ENCODE measurements around the gene MARK3. TPM values are rescaled to one million over a fixed set of nuclear protein-coding genes. Genes with fewer than 3 reads are reported as not detected.

MARK3 gene
- total and polyA plus RNA-seq, 3 donors from 2014 or later, result 93.9 to 198 (median 172) TPM

DNA sequence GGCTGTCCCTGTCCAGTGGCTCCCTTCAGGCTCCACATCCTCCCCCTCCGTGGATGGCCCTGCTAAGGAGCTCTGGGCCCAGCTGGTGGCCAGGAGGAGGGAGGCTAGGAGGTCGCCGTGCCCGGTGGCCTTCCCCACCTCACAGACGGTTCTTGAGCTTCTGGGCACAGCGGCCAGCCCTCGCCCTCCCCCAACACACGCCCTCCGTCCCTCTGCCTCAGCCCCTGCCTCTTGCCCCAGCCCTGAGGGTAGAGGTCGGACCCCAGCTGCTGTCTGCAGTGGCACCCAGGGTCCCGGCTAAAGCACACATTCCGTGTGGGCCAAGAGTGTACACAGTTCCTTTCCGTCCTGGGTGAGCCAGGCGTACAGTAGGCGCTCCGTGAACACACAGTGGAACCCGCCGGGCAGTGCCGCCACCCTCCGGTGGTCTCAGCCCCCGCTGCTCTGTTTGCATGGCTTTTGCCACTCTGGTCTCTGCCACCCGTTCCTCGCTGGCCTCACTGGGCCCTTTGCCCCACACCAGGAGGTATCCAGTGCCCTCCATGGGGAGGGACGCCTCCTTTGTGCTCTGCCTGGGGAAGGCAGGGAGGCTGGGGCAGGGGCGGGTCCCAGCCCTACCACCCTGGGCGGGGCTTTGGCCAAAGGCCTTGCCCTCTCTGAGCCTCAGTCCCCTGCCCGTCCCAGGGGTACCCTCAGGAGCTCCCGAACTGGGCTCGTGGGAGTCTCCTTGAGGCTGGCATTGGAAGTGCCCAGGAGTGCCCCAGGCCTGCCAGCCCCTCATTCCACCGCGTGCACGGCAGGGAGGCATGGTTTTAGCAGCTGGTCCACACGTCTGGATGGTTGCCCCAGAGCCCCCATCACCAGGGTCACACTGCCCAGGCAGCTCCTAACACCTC is 156.7 kb downstream of the MARK3 start:
- Histone ChIP-seq H3K4me1 (peaks cover 77% of the 10 kb centered on the region), H3K36me3 (ENCODE audit: low read depth, missing control alignments) (no peaks in the 10 kb centered on the region), H3K4me3 (no peak overlapping the region), H3K27ac (peak overlapping the region; percentile 55 to 59), H3K9me3 (no peaks in the 10 kb centered on the region), H3K27me3 (no peaks in the 10 kb centered on the region)
- TF ChIP-seq, protein P1, sequence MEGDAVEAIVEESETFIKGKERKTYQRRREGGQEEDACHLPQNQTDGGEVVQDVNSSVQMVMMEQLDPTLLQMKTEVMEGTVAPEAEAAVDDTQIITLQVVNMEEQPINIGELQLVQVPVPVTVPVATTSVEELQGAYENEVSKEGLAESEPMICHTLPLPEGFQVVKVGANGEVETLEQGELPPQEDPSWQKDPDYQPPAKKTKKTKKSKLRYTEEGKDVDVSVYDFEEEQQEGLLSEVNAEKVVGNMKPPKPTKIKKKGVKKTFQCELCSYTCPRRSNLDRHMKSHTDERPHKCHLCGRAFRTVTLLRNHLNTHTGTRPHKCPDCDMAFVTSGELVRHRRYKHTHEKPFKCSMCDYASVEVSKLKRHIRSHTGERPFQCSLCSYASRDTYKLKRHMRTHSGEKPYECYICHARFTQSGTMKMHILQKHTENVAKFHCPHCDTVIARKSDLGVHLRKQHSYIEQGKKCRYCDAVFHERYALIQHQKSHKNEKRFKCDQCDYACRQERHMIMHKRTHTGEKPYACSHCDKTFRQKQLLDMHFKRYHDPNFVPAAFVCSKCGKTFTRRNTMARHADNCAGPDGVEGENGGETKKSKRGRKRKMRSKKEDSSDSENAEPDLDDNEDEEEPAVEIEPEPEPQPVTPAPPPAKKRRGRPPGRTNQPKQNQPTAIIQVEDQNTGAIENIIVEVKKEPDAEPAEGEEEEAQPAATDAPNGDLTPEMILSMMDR (IDR thresholded peaks at IDR 0.05), result no peak
- no peak for TF ChIP-seq POLR2A (IDR thresholded peaks at IDR 0.05)
- intact Hi-C loops (cut with DNase I; ENCODE audit: low total_unique reads), result no loop called here
- DNase-seq, result no peak
- WGBS, 2 donors, result 79 to 83% methylated on average over 23 to 33 of the region's 33 CpGs

DNA sequence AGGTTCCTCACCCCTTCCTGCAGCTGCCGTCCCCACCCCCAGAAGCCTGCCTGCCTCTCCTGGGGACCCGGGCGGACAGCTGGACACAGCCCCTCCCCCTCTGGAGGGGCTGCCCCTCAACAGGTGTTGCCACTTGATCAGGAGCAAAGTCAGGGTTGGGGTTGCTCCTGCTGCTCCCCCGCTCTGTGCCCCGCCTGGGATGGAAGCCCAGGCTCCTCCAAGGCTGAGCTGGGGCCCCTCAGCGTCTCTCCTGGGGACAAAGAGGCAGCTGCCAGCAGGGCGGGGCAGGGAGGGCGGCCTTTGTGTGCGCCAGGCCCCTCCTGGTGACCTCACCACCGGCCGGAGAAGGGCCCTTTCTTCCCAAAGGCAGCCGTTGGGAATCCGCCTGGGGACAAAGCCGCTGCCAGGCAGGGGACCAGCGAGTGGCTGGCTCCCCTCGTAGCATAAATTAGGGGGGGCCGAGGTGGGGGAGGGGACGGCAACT is 157.4 kb downstream of the MARK3 start:
- no peaks in the 10 kb centered on the region for H3K9me3 ChIP-seq
- peaks cover 73% of the 10 kb centered on the region for H3K4me1 ChIP-seq
- H3K27me3 ChIP-seq, result no peaks in the 10 kb centered on the region
- 17 to 27% methylated on average over 4 to 18 of the region's 18 CpGs for WGBS, 2 donors
- peak; percentile 61 for DNase-seq
- H3K27ac ChIP-seq, result peak overlapping the region in 1 of 2 donors; percentile 66
- intact Hi-C loops (cut with DNase I; ENCODE audit: low total_unique reads), result no loop called here
- H3K36me3 ChIP-seq (ENCODE audit: low read depth, missing control alignments), result no peaks in the 10 kb centered on the region
- TF ChIP-seq, protein P1 (IDR thresholded peaks at IDR 0.05), result no peak
- no peak for TF ChIP-seq POLR2A (IDR thresholded peaks at IDR 0.05)
- no peak overlapping the region for H3K4me3 ChIP-seq

DNA sequence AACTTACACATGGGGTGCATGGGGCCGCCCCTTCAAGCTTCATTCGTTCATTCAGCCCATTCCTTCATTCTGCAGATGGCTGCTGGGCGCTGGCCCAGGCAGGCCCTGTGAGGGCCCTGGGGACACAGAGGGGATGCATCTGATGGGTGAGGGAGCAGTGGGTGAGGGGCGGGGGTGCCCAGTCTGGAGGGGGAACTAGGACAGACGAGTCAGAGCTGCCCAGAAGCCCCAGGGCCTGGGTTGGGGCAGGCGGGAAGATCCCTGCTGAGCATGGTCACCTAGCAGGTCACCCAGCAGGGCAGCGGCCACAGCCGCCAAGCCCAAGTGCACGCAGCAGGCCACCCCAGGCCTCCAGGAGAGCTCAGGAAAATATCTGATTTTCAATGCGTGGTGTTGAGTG is 157.9 kb downstream of the MARK3 start:
- WGBS, 2 donors, result 71 to 74% methylated on average over 5 to 10 of the region's 10 CpGs

DNA sequence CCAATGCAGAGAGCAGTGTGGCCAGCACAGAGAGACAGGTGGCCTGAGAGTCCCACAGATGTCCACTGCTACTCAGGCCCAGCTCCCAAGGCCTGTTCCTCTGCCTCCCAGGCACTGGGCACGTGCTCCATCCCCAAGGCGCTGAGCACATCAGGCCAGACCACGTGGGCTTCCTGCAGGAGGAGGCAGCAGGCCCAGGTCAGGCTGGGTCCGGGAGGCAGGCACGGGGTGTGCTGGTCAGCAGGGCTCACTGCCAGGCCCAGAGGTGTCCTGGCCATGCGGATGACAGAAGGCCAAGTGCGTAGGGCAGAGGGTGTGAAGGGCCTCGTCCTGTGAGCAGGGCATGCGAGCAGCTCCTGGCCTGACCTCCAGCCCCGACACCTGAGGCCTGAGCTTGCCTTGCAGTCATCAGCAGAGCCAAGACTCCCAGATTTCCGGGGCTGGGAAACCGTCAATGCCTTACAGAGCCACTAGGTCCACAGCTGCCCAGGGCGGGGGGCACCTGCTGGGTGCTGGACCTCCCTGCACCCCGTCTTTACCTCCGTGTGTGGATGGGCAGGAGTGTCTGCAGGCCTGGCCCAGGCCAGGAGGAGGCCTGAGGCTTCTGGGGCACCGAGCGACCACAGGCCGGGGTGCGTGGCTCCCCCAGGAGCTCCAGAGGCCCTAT is 158.6 kb downstream of the MARK3 start:
- Histone ChIP-seq H3K27ac (peak overlapping the region in 1 of 2 donors; percentile 66), H3K36me3 (ENCODE audit: low read depth, missing control alignments) (no peaks in the 10 kb centered on the region), H3K4me3 (no peak overlapping the region), H3K27me3 (no peaks in the 10 kb centered on the region), H3K4me1 (peaks cover 61% of the 10 kb centered on the region), H3K9me3 (no peaks in the 10 kb centered on the region)
- DNase-seq, result peak; percentile 58
- TF ChIP-seq, protein P1 (IDR thresholded peaks at IDR 0.05), result no peak
- TF ChIP-seq POLR2A (IDR thresholded peaks at IDR 0.05), result no peak
- 43 to 48% methylated on average over 7 to 19 of the region's 19 CpGs for WGBS, 2 donors
- intact Hi-C loops (cut with DNase I; ENCODE audit: low total_unique reads), result no loop called here

More for the DNA sequence above, 157.9 kb downstream of the MARK3 start:
- intact Hi-C loops (cut with DNase I; ENCODE audit: low total_unique reads), result no loop called here
- Histone ChIP-seq H3K4me3 (no peak overlapping the region), H3K9me3 (no peaks in the 10 kb centered on the region), H3K27ac (peak overlapping the region in 1 of 2 donors; percentile 66), H3K36me3 (ENCODE audit: low read depth, missing control alignments) (no peaks in the 10 kb centered on the region), H3K27me3 (no peaks in the 10 kb centered on the region), H3K4me1 (peaks cover 68% of the 10 kb centered on the region)
- TF ChIP-seq, protein P1 (IDR thresholded peaks at IDR 0.05), result no peak
- no peak for TF ChIP-seq POLR2A (IDR thresholded peaks at IDR 0.05)
- no peak for DNase-seq
